GM12874 (cell line): Measurements from ENCODE around the gene IL34.

Experiments used
- CTCF ChIP-seq: IDR thresholded peaks from 2 replicates; pipeline ENCODE4 v1.5.1; 2011; ENCODE audit warnings: low read depth, mild to moderate bottlenecking, control low read depth, low read length, moderate library complexity; ENCODE audit not compliant: insufficient read depth

Gene IL34

GRCh38 chr16:70614208-70614951, 32.0 kb upstream of the IL34 start:
- no peak for TF ChIP-seq CTCF

- no peak for TF ChIP-seq CTCF
Measured at GRCh38 chr16:70615945-70616344, 30.4 kb upstream of the IL34 start.

- no peak for TF ChIP-seq CTCF
Measured at GRCh38 chr16:70627696-70628095, 18.7 kb upstream of the IL34 start.

- no peak for TF ChIP-seq CTCF
Measured at GRCh38 chr16:70630960-70631745, 15.2 kb upstream of the IL34 start.

GRCh38 chr16:70632273-70632672, 14.1 kb upstream of the IL34 start:
- TF ChIP-seq CTCF: no peak

GRCh38 chr16:70634861-70635260, 11.5 kb upstream of the IL34 start:
- TF ChIP-seq CTCF: no peak

GRCh38 chr16:70635336-70636016, 10.9 kb upstream of the IL34 start:
- TF ChIP-seq CTCF: no peak
